Renal cortical epithelial cell (primary cell): ENCODE results near the gene PRR20B. TPM values are rescaled to one million over a fixed set of nuclear protein-coding genes. Genes with fewer than 3 reads are reported as not detected.
"Not testable (repeated sequence)": the region's sequence is repeated elsewhere in the genome, so short reads cannot be mapped to it uniquely, and the experiment has no call there.

Experiments used
- DNase-seq: peaks from one replicate; pipeline ENCODE4 v3.0.0-alpha.2; 2011; ENCODE audit warnings: low read depth
- total RNA-seq: library from RNA; depleted of rRNA; stranded (reverse); fragments of >200 nt; gene quantifications from 2 replicates; pipeline ENCODE4 v1.2.3, GENCODE V29; 2014

Gene PRR20B
- not detected in 2 replicates for total RNA-seq

GRCh38 chr13:57147188-57147587 lies at the start of gene PRR20B:
PRR20B (plus strand) TSS chr13:57147488; CDS start chr13:57147875, 387 bp downstream.
- not testable (repeated sequence) for DNase-seq

GRCh38 chr13:57114945-57115344 lies 32.3 kb upstream of the PRR20B start:
- DNase-seq, result no peak

GRCh38 chr13:57123681-57124080 lies 23.6 kb upstream of the PRR20B start:
- DNase-seq, result no peak

DNA sequence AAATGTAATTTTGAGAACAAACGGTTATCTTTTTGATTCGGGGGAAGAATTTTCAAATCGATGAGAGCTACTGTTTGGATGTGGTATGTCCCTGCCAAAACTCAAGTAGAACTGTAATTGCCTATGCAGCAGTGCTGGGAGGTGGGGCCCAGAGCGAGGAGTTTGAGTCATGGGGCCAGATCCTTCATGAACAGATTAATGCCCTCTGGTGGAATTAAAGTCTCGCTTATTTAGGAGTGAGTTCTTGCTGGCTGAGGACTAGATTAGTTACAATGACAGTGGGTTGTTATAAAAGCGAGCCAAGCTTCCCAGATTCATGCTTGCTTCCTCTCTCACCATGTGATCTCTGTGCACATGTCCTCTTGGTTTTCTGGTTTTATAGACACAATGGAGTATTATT lies 18.4 kb upstream of the PRR20B start:
- DNase-seq, result no peak

GRCh38 chr13:57136093-57136492 lies 11.2 kb upstream of the PRR20B start:
- DNase-seq, result no peak

- DNase-seq, result no peak
These were observed 9.7 kb upstream of the PRR20B start for GRCh38 chr13:57137585-57137984.

- no peak for DNase-seq
These were observed 8.3 kb upstream of the PRR20B start for GRCh38 chr13:57138988-57139387.

DNA sequence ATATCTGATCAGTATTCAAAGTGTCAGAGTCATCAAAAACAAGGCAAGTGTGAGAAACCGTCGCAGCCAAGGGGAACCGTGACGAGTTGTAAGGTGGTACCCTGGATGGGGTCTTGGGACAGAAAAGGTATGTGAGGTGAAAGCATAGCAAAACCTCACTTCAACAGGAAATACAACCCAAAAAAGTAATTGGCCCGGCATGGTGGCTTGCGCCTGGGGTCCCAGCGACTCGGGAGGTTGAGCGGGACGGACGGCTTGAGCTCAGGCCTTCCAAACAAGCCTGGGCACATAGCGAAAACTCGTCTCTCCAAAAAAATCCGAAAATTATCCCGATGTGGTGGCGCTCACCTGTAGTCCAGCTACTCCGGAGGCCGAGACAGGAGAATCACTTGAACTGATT lies 7.5 kb upstream of the PRR20B start:
- not testable (repeated sequence) for DNase-seq

DNA sequence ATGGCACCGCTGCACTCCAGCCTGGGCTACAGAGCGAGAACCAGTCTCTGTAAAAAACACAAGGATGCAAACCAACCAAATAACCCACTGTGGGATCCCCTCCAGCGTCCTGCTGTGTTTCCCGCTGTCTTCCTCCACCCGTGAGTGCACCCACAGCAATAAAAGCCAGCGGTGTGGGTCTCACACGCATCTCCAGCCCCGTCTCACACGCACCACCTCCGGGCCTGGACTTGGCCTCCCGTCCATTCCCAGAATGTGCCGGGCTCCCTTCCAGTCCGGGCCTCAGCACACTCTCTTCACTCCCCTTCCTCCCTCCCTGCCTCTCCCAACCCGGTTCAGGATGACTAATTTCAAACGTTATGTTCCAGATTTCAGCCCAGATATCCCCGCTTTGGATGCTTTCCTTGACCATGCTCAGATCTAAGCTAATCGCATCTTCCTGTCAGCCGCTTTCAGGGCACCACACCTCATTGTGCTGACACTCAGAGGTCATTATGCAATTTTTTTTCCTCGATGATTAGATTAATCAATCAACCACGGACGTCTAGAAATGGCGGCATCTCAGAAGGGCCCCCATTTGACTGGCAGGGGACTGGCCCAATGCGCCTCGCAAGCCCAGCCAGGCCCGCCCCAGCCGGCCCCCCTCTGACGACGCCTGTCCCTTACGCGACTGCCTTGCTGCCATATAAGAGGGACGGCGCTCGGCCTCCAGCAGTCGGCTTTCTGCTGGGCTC lies 6.9 kb upstream of the PRR20B start, which contains the start of gene PRR20A:
Gene PRR20A, plus strand, starts transcription at position 684 of the 734 bp plus-strand sequence. CDS start 387 bp downstream, outside the sequence.
- not testable (repeated sequence) for DNase-seq

GRCh38 chr13:57148106-57148505 lies 818 bp downstream of the PRR20B start:
- DNase-seq, result not testable (repeated sequence)

DNA sequence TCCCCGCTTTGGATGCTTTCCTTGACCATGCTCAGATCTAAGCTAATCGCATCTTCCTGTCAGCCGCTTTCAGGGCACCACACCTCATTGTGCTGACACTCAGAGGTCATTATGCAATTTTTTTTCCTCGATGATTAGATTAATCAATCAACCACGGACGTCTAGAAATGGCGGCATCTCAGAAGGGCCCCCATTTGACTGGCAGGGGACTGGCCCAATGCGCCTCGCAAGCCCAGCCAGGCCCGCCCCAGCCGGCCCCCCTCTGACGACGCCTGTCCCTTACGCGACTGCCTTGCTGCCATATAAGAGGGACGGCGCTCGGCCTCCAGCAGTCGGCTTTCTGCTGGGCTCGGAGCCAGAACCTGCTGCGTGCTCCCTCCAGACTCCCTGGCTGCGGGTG lies 6.5 kb downstream of the PRR20B start, which contains the start of gene PRR20C:
Gene PRR20C, plus strand, starts transcription at position 301 of the 400 bp plus-strand sequence. CDS start 387 bp downstream, outside the sequence.
- not testable (repeated sequence) for DNase-seq

DNA sequence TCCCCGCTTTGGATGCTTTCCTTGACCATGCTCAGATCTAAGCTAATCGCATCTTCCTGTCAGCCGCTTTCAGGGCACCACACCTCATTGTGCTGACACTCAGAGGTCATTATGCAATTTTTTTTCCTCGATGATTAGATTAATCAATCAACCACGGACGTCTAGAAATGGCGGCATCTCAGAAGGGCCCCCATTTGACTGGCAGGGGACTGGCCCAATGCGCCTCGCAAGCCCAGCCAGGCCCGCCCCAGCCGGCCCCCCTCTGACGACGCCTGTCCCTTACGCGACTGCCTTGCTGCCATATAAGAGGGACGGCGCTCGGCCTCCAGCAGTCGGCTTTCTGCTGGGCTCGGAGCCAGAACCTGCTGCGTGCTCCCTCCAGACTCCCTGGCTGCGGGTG lies 13.0 kb downstream of the PRR20B start, which contains the start of gene PRR20D:
Gene PRR20D, plus strand, starts transcription at position 301 of the 400 bp plus-strand sequence. CDS start 387 bp downstream, outside the sequence.
- not testable (repeated sequence) for DNase-seq

DNA sequence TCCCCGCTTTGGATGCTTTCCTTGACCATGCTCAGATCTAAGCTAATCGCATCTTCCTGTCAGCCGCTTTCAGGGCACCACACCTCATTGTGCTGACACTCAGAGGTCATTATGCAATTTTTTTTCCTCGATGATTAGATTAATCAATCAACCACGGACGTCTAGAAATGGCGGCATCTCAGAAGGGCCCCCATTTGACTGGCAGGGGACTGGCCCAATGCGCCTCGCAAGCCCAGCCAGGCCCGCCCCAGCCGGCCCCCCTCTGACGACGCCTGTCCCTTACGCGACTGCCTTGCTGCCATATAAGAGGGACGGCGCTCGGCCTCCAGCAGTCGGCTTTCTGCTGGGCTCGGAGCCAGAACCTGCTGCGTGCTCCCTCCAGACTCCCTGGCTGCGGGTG lies 19.6 kb downstream of the PRR20B start, which contains the start of gene PRR20E:
Gene PRR20E, plus strand, starts transcription at position 301 of the 400 bp plus-strand sequence. CDS start 387 bp downstream, outside the sequence.
- not testable (repeated sequence) for DNase-seq

DNA sequence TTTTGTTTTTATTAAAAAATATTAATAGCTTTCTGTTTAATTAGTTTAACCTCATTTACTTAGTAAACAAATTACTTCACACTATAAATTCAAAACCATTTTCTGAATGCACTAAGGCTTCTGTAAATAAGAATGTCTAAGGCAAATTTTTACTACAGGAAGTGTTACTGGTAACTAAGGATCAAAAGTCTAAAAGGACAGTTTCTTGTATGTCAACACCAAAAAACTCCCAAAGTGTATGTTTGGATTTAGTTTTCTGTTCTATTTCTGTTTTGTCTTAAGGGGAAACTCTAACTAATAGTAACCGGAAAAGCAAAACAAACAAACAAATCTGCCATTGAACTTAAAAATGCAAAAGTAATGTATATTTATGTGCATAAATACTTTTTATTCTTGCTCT lies 44.4 kb downstream of the PRR20B start:
- DNase-seq, result no peak

Other genes with a start within 250 kb of the PRR20B start
- not detected in 2 replicates for gene PRR20A, start 6.6 kb upstream of the PRR20B start, total RNA-seq
- gene PRR20C, start 6.6 kb downstream of the PRR20B start, total RNA-seq, result not detected in 2 replicates
- gene PRR20D, start 13.1 kb downstream of the PRR20B start, total RNA-seq, result not detected in 2 replicates
- not detected in 2 replicates for gene PRR20E, start 19.7 kb downstream of the PRR20B start, total RNA-seq